IMR-90 (cell line): ENCODE results near the gene TUBB2B. TPM values are rescaled to one million over a fixed set of nuclear protein-coding genes. Genes with fewer than 3 reads are reported as not detected.

ENCODE experiments used
- ATAC-seq: fragments of 200-7000 bp; cut with Tn5 transposase; 2 replicates; pipeline ENCODE4 v1.9.1; 2020; ENCODE audit warnings: low read depth, mild to moderate bottlenecking, moderate library complexity
- BruUV-seq: library from RNA; stranded (reverse); fragments of 400-500 nt; replicated peaks from 2 replicates; lab custom pipeline; 2021; lab: Mats Ljungman, UMichigan
- CTCF ChIA-PET: fragments of 300-600 bp; formaldehyde crosslinking; extraction: SDS; loops from one replicate; lab custom pipeline; 2021; ENCODE audit warnings: antibody characterized with exemption; lab: Yijun Ruan, JAX
- POLR2A ChIA-PET: fragments of 300-600 bp; sonication (Branson Sonifier 250); formaldehyde crosslinking; loops from one replicate; lab custom pipeline; 2022; ENCODE audit warnings: antibody characterized with exemption; ENCODE audit not compliant: unreplicated experiment; lab: Charles Lee
- DNase-seq: peaks from one replicate; pipeline ENCODE4 v3.0.0; 2013
- H2AFZ ChIP-seq: replicated peaks from 2 replicates; pipeline ENCODE3; 2013; ENCODE audit warnings: low read length, mild to moderate bottlenecking; ENCODE audit not compliant: poor library complexity
- H2AK5ac ChIP-seq: 2 replicates; pipeline ENCODE4 v1.6.1; 2013; ENCODE audit warnings: low read depth, low read length, inconsistent platforms
- H2AK9ac ChIP-seq: replicated peaks from 2 replicates; pipeline ENCODE3; 2013; ENCODE audit warnings: mild to moderate bottlenecking, low read depth, low read length, moderate library complexity; ENCODE audit not compliant: poor library complexity
- H2BK120ac ChIP-seq: 2 replicates; pipeline ENCODE4 v1.6.1; 2013; ENCODE audit warnings: low read depth, low read length, inconsistent platforms
- H2BK15ac ChIP-seq: 3 replicates; pipeline ENCODE4 v1.6.1; 2013; ENCODE audit warnings: low read depth, low read length, inconsistent platforms
- H2BK20ac ChIP-seq: 2 replicates; pipeline ENCODE4 v1.6.1; 2013; ENCODE audit warnings: low read depth, mild to moderate bottlenecking, inconsistent platforms, low read length, moderate library complexity
- H2BK5ac ChIP-seq: 2 replicates; pipeline ENCODE4 v1.6.1; 2013; ENCODE audit warnings: mild to moderate bottlenecking, low read depth, low read length, inconsistent platforms; ENCODE audit not compliant: poor library complexity, severe bottlenecking
- H3K14ac ChIP-seq: replicated peaks from 2 replicates; pipeline ENCODE4 v1.6.1; 2013; ENCODE audit warnings: low read depth, low read length, inconsistent platforms
- H3K18ac ChIP-seq: 2 replicates; pipeline ENCODE4 v1.6.1; 2013; ENCODE audit warnings: low read depth, low read length, control low read depth
- H3K23ac ChIP-seq: 2 replicates; pipeline ENCODE4 v1.6.1; 2013; ENCODE audit warnings: low read depth, low read length, inconsistent platforms
- H3K27ac ChIP-seq: 2 replicates; pipeline ENCODE4 v1.5.1; 2013; ENCODE audit warnings: mild to moderate bottlenecking, control low read depth, low read length; ENCODE audit not compliant: insufficient read depth
- H3K27me3 ChIP-seq: 2 replicates; pipeline ENCODE4 v1.6.1; 2013; ENCODE audit warnings: low read length; ENCODE audit not compliant: control insufficient read depth, insufficient read depth
- H3K36me3 ChIP-seq: 2 replicates; pipeline ENCODE4 v1.6.1; 2013; ENCODE audit warnings: low read length, mixed read lengths; ENCODE audit not compliant: control insufficient read depth, insufficient read depth
- H3K4ac ChIP-seq: 2 replicates; pipeline ENCODE4 v1.6.1; 2013; ENCODE audit warnings: low read depth, low read length, inconsistent platforms
- H3K4me1 ChIP-seq: 2 replicates; pipeline ENCODE4 v1.6.1; 2013; ENCODE audit warnings: low read length, mixed read lengths; ENCODE audit not compliant: control insufficient read depth, insufficient read depth
- H3K4me2 ChIP-seq: 2 replicates; pipeline ENCODE4 v1.6.1; 2013; ENCODE audit warnings: low read depth, mild to moderate bottlenecking, control low read depth, low read length, moderate library complexity
- H3K4me3 ChIP-seq: 2 replicates; pipeline ENCODE4 v1.5.1; 2013; ENCODE audit warnings: low read depth, mild to moderate bottlenecking, control low read depth, low read length, moderate library complexity; ENCODE audit not compliant: insufficient read depth
- H3K56ac ChIP-seq: 2 replicates; pipeline ENCODE4 v1.6.1; 2013; ENCODE audit warnings: low read length, inconsistent platforms; ENCODE audit not compliant: insufficient read depth; ENCODE audit errors: extremely low read depth
- H3K79me1 ChIP-seq, 2 experiments: 2 replicates each; pipeline ENCODE4 v1.6.1; 2013; ENCODE audit warnings: low read length in 2 of 2, inconsistent platforms in 1 of 2, low read depth in 1 of 2
- H3K9ac ChIP-seq: 2 replicates; pipeline ENCODE4 v1.6.1; 2013; ENCODE audit warnings: low read depth, low read length, control low read depth
- H3K9me1 ChIP-seq: 2 replicates; pipeline ENCODE4 v1.6.1; 2013; ENCODE audit warnings: low read length, inconsistent platforms; ENCODE audit not compliant: insufficient read depth
- H3K9me3 ChIP-seq: 2 replicates; pipeline ENCODE4 v1.6.1; 2013; ENCODE audit warnings: low read length; ENCODE audit not compliant: control insufficient read depth, insufficient read depth
- H4K20me1 ChIP-seq: 2 replicates; pipeline ENCODE4 v1.6.1; 2013; ENCODE audit warnings: low read length, inconsistent platforms; ENCODE audit not compliant: insufficient read depth
- H4K5ac ChIP-seq: 2 replicates; pipeline ENCODE4 v1.6.1; 2013; ENCODE audit warnings: mild to moderate bottlenecking, low read depth, low read length, control low read depth
- H4K8ac ChIP-seq, 2 experiments: 2 replicates each; pipeline ENCODE4 v1.6.1; 2013; ENCODE audit warnings: low read depth in 2 of 2, low read length in 2 of 2, control low read depth in 1 of 2, inconsistent platforms in 1 of 2
- H4K91ac ChIP-seq: 2 replicates; pipeline ENCODE4 v1.6.1; 2013; ENCODE audit warnings: low read depth, low read length, inconsistent platforms; ENCODE audit not compliant: insufficient read depth
- BHLHE40 ChIP-seq: fragments of 150-350 bp; IDR thresholded peaks from 2 replicates; pipeline ENCODE4 v1.6.1; 2016; ENCODE audit warnings: mild to moderate bottlenecking, low read depth, low read length
- CEBPB ChIP-seq: IDR thresholded peaks from 2 replicates; pipeline ENCODE4 v1.6.1; 2012; ENCODE audit warnings: low read depth, low read length, improper control_type of control experiment
- CHD1 ChIP-seq: IDR thresholded peaks from 2 replicates; pipeline ENCODE4 v1.6.1; 2012; ENCODE audit warnings: low read depth, low read length, improper control_type of control experiment
- FOS ChIP-seq: fragments of 150-350 bp; IDR thresholded peaks from 2 replicates; pipeline ENCODE4 v1.6.1; 2016; ENCODE audit warnings: low read depth, low read length
- MAFK ChIP-seq: IDR thresholded peaks from 2 replicates; pipeline ENCODE4 v1.6.1; 2012; ENCODE audit warnings: low read depth, low read length, improper control_type of control experiment
- MAZ ChIP-seq: IDR thresholded peaks from 2 replicates; pipeline ENCODE4 v1.6.1; 2012; ENCODE audit warnings: low read depth, mild to moderate bottlenecking, low read length, improper control_type of control experiment, moderate library complexity, borderline replicate concordance
- MXI1 ChIP-seq: IDR thresholded peaks from 2 replicates; pipeline ENCODE4 v1.6.1; 2012; ENCODE audit warnings: low read depth, mild to moderate bottlenecking, low read length, moderate library complexity, borderline replicate concordance
- NFE2L2 ChIP-seq: fragments of 150-350 bp; IDR thresholded peaks from 2 replicates; pipeline ENCODE4 v1.6.1; 2016; ENCODE audit warnings: low read depth, mild to moderate bottlenecking, low read length
- POLR2A ChIP-seq: IDR thresholded peaks from 2 replicates; pipeline ENCODE4 v1.6.1; 2012; ENCODE audit warnings: mild to moderate bottlenecking, low read depth, low read length
- RAD21 ChIP-seq: IDR thresholded peaks from 2 replicates; pipeline ENCODE4 v1.6.1; 2012; ENCODE audit warnings: low read length, improper control_type of control experiment
- RCOR1 ChIP-seq: IDR thresholded peaks from 2 replicates; pipeline ENCODE4 v1.6.1; 2012; ENCODE audit warnings: mild to moderate bottlenecking, low read length, improper control_type of control experiment; ENCODE audit not compliant: insufficient replicate concordance
- RFX5 ChIP-seq: IDR thresholded peaks from 2 replicates; pipeline ENCODE4 v1.8.0; 2012; ENCODE audit warnings: low read depth, mild to moderate bottlenecking, low read length, moderate library complexity
- SMC3 ChIP-seq: fragments of 150-350 bp; IDR thresholded peaks from 2 replicates; pipeline ENCODE4 v1.6.1; 2016; ENCODE audit warnings: low read depth, mild to moderate bottlenecking, antibody characterized with exemption, low read length, moderate library complexity
- WGBS, 2 experiments: methylation state at CpG; one replicate each; pipeline versions ENCODE4 v1.1.5 to v1.1.7; 2013; ENCODE audit warnings: missing lambda C conversion rate in 2 of 2; ENCODE audit not compliant: insufficient read length in 1 of 2; ENCODE audit errors: extremely low coverage in 2 of 2; 5-methylcytosine and 5-hydroxymethylcytosine counted together
- dilution Hi-C: fragments of 300-500 bp; cut with HindIII; formaldehyde crosslinking; loops from one replicate; pipeline ENCODE4 v1.14.3; 2018; ENCODE audit warnings: low sequenced_read_pairs; ENCODE audit not compliant: unreplicated experiment
- in situ Hi-C: fragments of 300-500 bp; cut with MboI; formaldehyde crosslinking; loops from 3 replicates; pipeline ENCODE4 v1.14.3; 2019; ENCODE audit warnings: low sequenced_read_pairs, inconsistent platforms, mixed read lengths
- intact Hi-C: fragments of 100-400 bp; cut with micrococcal nuclease; formaldehyde crosslinking; loops from 2 replicates; pipeline ENCODE4 v1.10.0; 2022
- polyA plus RNA-seq, 3 experiments: library from polyadenylated mRNA; depleted of rRNA; stranded (reverse); fragments of >200 nt; gene quantifications; 2 replicates each; pipeline ENCODE4 v1.2.3, GENCODE V29; 2012; ENCODE audit warnings: low replicate concordance in 1 of 3
- total RNA-seq: library from RNA; depleted of rRNA; stranded (reverse); fragments of >200 nt; gene quantifications from 2 replicates; pipeline ENCODE4 v1.2.3, GENCODE V29; 2012
- TF ChIP-seq, protein P1 (sequence below): conservative IDR thresholded peaks from 2 replicates; pipeline ENCODE4 v1.5.1; 2012; ENCODE audit warnings: mild to moderate bottlenecking, low read depth, low read length, improper control_type of control experiment
- TF ChIP-seq, protein P2 (sequence below): fragments of 150-350 bp; IDR thresholded peaks from 2 replicates; pipeline ENCODE4 v1.6.1; 2017; ENCODE audit warnings: mild to moderate bottlenecking, antibody characterized with exemption, low read length, low read depth
- TF ChIP-seq, protein P3 (sequence below): fragments of 150-350 bp; IDR thresholded peaks from 2 replicates; pipeline ENCODE4 v1.6.1; 2016; ENCODE audit warnings: low read depth, mild to moderate bottlenecking, low read length, moderate library complexity, borderline replicate concordance

Gene TUBB2B
- total and polyA plus RNA-seq, 2 of the 4 experiments (the other 2 are of a cell fraction), result 13.6 to 21.1 TPM

DNA sequence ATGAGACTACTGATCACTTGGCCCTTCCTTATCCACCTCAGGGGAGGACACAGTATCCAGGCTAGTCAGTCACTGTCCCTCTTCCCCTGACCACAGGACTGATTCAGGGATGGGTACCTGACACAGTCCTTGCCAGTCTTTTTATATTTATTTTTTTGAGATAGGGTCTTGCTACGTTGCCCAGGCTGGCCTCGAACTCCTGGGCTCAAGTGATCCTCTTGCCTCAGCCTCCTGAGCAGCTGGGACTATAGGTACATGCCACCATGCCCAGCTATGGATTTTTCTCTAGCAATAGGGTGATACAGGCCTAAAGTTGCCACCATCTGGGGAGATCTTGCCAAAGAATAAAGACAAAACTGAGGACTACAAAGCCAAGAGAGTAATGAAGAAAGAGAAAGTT is 10.2 kb downstream of the TUBB2B start:
- no peaks in the 10 kb centered on the region for H4K20me1 ChIP-seq
- H2AK5ac ChIP-seq, result no peak overlapping the region
- no peaks in the 10 kb centered on the region for H3K79me1 ChIP-seq
- no peak overlapping the region for H2BK120ac ChIP-seq
- no peak overlapping the region for H3K14ac ChIP-seq
- H3K36me3 ChIP-seq, result no peaks in the 10 kb centered on the region
- no peak overlapping the region for H2AFZ ChIP-seq
- no peak overlapping the region for H2BK15ac ChIP-seq
- no peak overlapping the region for H3K4ac ChIP-seq
- no peak overlapping the region for H4K91ac ChIP-seq
- DNase-seq (no peak), ATAC-seq (no peak)
- no peak overlapping the region for H4K8ac ChIP-seq
- CTCF ChIA-PET, result no interaction called here
- H3K4me3 ChIP-seq, result no peak overlapping the region
- no peak overlapping the region for H2BK20ac ChIP-seq
- H2BK5ac ChIP-seq, result no peak overlapping the region
- H3K23ac ChIP-seq, result no peak overlapping the region
- H4K5ac ChIP-seq, result no peak overlapping the region
- POLR2A ChIA-PET, result no interaction called here
- H3K18ac ChIP-seq, result no peak overlapping the region
- H3K27me3 ChIP-seq, result peaks cover 30% of the 10 kb centered on the region
- peaks cover 2% of the 10 kb centered on the region for H3K4me1 ChIP-seq
- TF ChIP-seq, protein P1, sequence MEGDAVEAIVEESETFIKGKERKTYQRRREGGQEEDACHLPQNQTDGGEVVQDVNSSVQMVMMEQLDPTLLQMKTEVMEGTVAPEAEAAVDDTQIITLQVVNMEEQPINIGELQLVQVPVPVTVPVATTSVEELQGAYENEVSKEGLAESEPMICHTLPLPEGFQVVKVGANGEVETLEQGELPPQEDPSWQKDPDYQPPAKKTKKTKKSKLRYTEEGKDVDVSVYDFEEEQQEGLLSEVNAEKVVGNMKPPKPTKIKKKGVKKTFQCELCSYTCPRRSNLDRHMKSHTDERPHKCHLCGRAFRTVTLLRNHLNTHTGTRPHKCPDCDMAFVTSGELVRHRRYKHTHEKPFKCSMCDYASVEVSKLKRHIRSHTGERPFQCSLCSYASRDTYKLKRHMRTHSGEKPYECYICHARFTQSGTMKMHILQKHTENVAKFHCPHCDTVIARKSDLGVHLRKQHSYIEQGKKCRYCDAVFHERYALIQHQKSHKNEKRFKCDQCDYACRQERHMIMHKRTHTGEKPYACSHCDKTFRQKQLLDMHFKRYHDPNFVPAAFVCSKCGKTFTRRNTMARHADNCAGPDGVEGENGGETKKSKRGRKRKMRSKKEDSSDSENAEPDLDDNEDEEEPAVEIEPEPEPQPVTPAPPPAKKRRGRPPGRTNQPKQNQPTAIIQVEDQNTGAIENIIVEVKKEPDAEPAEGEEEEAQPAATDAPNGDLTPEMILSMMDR, result no peak
- TF ChIP-seq RFX5 (no peak), RCOR1 (no peak), MAFK (no peak), BHLHE40 (no peak), FOS (no peak), MAZ (no peak), NFE2L2 (no peak), MXI1 (no peak), POLR2A (no peak), SMC3 (no peak), CHD1 (no peak), CEBPB (no peak), RAD21 (no peak)
- TF ChIP-seq, protein P2, sequence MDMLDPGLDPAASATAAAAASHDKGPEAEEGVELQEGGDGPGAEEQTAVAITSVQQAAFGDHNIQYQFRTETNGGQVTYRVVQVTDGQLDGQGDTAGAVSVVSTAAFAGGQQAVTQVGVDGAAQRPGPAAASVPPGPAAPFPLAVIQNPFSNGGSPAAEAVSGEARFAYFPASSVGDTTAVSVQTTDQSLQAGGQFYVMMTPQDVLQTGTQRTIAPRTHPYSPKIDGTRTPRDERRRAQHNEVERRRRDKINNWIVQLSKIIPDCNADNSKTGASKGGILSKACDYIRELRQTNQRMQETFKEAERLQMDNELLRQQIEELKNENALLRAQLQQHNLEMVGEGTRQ, result no peak
- TF ChIP-seq, protein P3, sequence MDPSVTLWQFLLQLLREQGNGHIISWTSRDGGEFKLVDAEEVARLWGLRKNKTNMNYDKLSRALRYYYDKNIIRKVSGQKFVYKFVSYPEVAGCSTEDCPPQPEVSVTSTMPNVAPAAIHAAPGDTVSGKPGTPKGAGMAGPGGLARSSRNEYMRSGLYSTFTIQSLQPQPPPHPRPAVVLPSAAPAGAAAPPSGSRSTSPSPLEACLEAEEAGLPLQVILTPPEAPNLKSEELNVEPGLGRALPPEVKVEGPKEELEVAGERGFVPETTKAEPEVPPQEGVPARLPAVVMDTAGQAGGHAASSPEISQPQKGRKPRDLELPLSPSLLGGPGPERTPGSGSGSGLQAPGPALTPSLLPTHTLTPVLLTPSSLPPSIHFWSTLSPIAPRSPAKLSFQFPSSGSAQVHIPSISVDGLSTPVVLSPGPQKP, result no peak
- no peaks in the 10 kb centered on the region for H3K9me3 ChIP-seq
- no peak overlapping the region for H3K4me2 ChIP-seq
- dilution Hi-C loops, result no loop called here
- in situ Hi-C loops, result no loop called here
- intact Hi-C loops, result no loop called here
- WGBS, 2 experiments, result 60% methylated on average over 1 of the region's 2 CpGs; no CpG with 5 or more reads in 1 of the 2 experiments
- BruUV-seq, result no TSS peak
- no peak overlapping the region for H3K27ac ChIP-seq
- H3K9ac ChIP-seq, result no peak overlapping the region
- no peaks in the 10 kb centered on the region for H3K9me1 ChIP-seq
- H3K56ac ChIP-seq, result no peak overlapping the region
- H2AK9ac ChIP-seq, result no peak overlapping the region
